ENCODE results near the gene CIAO3. TPM values are rescaled to one million over a fixed set of nuclear protein-coding genes. Genes with fewer than 3 reads are reported as not detected.

Gene CIAO3
- total RNA-seq, 2 experiments from 2014 or later: 31.8 to 32.2 TPM

DNA sequence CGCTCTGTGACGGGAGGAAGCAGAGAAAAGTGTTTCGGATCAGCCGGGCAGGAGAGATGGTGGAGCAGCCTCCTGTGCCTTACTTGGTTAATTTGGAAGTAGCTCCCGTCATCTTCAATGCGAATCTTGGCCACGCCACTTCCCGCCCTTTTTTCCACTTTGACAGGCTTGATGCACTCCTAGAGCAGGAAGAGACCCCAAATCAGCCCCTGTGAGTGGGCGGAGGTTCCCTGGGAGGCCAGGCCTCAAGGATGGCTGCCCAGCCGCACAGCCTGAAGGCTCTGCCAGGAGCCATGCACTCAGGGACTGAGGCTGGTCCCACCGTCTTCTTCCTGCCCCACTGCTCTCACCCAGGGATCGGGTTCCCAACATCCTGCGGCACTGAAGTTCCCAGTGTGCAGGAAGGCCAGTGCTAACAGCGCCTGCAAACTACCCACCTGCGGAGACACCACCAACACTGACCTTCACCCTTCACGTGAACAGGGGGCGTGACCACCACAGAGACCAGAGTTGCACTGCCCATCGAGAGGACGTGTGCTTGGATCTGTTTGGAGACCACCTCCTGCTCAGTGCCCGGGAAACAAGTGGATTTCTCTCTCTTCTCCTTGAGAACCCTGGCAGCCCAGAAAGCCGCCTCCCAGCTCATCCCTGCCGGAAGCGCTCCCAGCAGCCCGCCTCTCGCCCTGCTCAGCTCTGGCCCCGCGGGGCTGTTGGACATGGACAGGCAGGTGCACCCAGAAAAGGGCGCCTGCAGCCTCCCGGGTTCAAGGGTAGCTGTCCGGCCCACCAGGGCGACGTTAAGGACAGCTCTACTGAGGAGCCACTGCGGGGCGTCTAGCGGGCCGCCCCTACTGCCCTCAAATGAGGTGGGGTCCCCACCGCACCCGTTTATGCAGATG, 988 bp downstream of the CIAO3 start:
- H3K27me3 Mint-ChIP-seq: no peaks in the 10 kb centered on the region
- POLR2A ChIA-PET: interaction anchor here (1.8 to 3.6 kb wide), 2 partner anchors 12 to 19 kb away, joined by 8 to 14 read pairs; partner anchors contain the start of gene ANTKMT
- intact Hi-C loops (cut with micrococcal nuclease): loop anchor here (1.0 to 5.0 kb wide), 3 partner anchors 24 to 103 kb away; partner anchors contain the start of gene METTL26
- no peak for DNase-seq
- peak overlapping the region; percentile 82 for H3K4me3 Mint-ChIP-seq
- H3K27ac Mint-ChIP-seq: no peak overlapping the region
- peaks cover 32% of the 10 kb centered on the region for H3K4me1 Mint-ChIP-seq (ENCODE audit: low read depth)
- peaks cover 21% of the 10 kb centered on the region for H3K36me3 Mint-ChIP-seq
- H3K9me3 Mint-ChIP-seq: no peaks in the 10 kb centered on the region
- CTCF ChIA-PET: interaction anchor here (0.7 to 3.0 kb wide), 9 partner anchors 9 to 265 kb away, joined by 3 to 21 read pairs (median 5); partner anchors contain the start of genes ANTKMT, CCDC78, HAGHL and METRN

DNA sequence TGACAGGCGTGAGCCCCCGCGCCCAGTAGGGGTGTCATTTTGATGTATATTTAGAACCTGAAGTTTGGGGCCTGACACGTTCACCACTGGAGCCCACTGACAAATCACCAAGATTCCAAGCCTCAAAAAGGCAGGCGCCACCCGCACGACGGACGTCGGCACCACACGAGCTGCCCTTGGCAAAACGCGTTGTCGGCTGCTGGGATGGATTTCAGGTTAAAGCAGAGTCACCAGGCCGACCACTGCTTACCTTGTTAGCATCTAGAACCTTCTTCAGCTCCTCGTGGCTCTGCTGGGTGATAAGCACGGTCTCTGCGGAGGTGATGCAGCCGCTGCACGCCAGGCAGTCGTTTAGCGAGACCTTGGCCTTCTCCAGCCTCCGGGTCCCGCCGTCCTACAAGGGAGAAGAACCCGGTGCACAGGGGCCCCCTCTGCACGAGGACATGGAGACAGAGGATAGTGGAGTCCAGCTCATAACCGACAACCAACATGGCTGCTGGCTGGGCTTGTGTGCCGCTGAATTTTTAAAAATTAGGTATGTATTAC, 3.8 kb downstream of the CIAO3 start:
- no peaks in the 10 kb centered on the region for H3K27me3 Mint-ChIP-seq
- no peak for DNase-seq
- peaks cover 32% of the 10 kb centered on the region for H3K4me1 Mint-ChIP-seq (ENCODE audit: low read depth)
- no peaks in the 10 kb centered on the region for H3K9me3 Mint-ChIP-seq
- ChIA-PET CTCF (interaction anchor here (0.8 to 2.9 kb wide), 6 partner anchors 16 to 94 kb away, joined by 3 to 16 read pairs (median 3); partner anchors contain the start of genes ANTKMT and METRN), POLR2A (interaction anchor here (1.1 to 1.7 kb wide), 2 partner anchors 12 to 16 kb away, joined by 3 to 5 read pairs; partner anchors contain the start of gene ANTKMT)
- H3K27ac Mint-ChIP-seq: no peak overlapping the region
- H3K4me3 Mint-ChIP-seq: no peak overlapping the region
- intact Hi-C loops (cut with micrococcal nuclease): loop anchor here (2.0 to 5.0 kb wide), 2 partner anchors 16 to 100 kb away; partner anchors contain the start of genes ANTKMT and METTL26
- peaks cover 24% of the 10 kb centered on the region for H3K36me3 Mint-ChIP-seq

DNA sequence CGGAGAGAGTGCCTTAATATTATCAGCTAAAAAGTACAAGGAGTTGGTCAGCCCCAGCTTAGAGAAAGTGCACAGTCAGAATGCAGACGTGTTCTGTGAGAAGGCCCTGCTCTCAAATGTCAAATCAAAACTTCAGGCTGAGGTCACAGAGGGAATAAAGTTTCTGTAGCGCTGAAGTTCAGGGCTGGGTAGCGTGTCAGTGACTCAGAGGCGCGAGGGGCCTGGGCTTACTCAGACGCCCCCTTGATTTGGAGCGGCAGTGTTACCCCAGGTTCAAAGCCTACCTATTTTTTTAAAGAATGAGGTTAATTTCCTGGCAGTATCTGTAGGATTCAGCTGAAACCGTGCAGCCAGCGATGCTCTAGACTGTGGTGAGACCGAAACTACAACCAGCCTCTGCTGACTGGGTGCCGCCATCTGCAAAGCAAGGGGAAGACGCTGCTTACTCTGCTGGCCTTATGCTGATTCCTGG, 4.8 kb downstream of the CIAO3 start:
- Mint-ChIP-seq H3K27me3 (no peaks in the 10 kb centered on the region), H3K4me1 (ENCODE audit: low read depth) (peaks cover 29% of the 10 kb centered on the region), H3K27ac (peak overlapping the region; percentile 86), H3K9me3 (no peaks in the 10 kb centered on the region), H3K4me3 (peak overlapping the region; percentile 5), H3K36me3 (peaks cover 24% of the 10 kb centered on the region)
- POLR2A ChIA-PET: interaction anchor here (0.7 to 1.7 kb wide), 7 partner anchors 8 to 52 kb away, joined by 3 to 10 read pairs (median 5); partner anchors contain the start of gene ANTKMT
- CTCF ChIA-PET: interaction anchor here (0.6 to 2.9 kb wide), 10 partner anchors 10 to 53 kb away, joined by 3 to 16 read pairs (median 4); partner anchors contain the start of genes ANTKMT, CCDC78, CHTF18 and HAGHL
- peak; percentile 90 for DNase-seq
- intact Hi-C loops (cut with micrococcal nuclease): loop anchor here (2.0 to 5.0 kb wide), 2 partner anchors 15 to 99 kb away; partner anchors contain the start of genes ANTKMT and METTL26

- peaks cover 24% of the 10 kb centered on the region for H3K36me3 Mint-ChIP-seq
Observed at GRCh38 chr16:734981-735881, 5.6 kb downstream of the CIAO3 start.

DNA sequence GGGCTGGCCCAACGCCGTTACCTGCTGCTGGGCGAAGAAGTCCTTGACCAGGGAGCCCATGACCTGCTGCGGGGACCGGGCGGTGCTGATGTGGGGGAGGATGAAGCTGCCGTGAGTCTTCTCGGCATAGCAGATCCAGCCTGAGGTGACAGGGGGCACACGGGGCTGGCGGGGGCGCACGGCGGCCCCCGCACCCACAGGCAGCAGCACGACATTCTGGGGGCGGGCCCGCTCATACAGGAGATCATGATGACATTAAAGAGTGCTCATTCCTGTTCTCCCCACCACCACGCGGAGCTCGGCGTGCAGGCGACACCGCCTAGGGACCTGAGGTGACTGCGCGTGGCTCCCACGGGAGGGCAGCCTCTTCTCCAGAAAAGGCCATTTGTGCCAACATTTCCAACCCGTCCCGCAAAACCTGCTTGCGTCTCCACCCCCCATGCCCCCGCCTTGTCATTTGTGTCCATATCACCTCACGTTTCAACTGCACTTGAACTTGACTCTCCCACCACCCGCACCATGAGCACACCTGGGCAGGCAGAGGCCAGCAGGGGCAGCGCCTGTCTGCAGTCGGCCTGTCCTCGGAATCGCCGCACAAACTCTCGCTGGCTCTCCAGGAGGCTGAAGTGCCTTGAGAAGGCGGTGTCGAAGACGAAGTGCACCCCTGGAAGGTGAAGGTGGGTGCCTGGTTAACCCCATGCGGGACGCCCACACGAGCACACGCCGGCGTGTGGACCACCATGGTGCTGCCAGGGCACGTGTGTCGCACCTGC, 6.4 kb downstream of the CIAO3 start:
- H3K27ac Mint-ChIP-seq: no peak overlapping the region
- peaks cover 21% of the 10 kb centered on the region for H3K4me1 Mint-ChIP-seq (ENCODE audit: low read depth)
- ChIA-PET POLR2A (interaction anchor here (1.5 kb wide), 1 partner anchor 12 kb away, joined by 10 read pairs; the partner anchor contains the start of gene ANTKMT), CTCF (interaction anchor here (0.6 to 2.9 kb wide), 4 partner anchors 14 to 37 kb away, joined by 3 to 16 read pairs (median 8); partner anchors contain the start of gene ANTKMT)
- no peaks in the 10 kb centered on the region for H3K9me3 Mint-ChIP-seq
- intact Hi-C loops (cut with micrococcal nuclease): no loop called here
- DNase-seq: no peak
- H3K36me3 Mint-ChIP-seq: peaks cover 24% of the 10 kb centered on the region
- no peak overlapping the region for H3K4me3 Mint-ChIP-seq
- H3K27me3 Mint-ChIP-seq: no peaks in the 10 kb centered on the region

More at GRCh38 chr16:734981-735881, 5.6 kb downstream of the CIAO3 start:
- Mint-ChIP-seq H3K4me1 (ENCODE audit: low read depth) (peaks cover 29% of the 10 kb centered on the region), H3K27me3 (no peaks in the 10 kb centered on the region), H3K4me3 (no peak overlapping the region), H3K27ac (peak overlapping the region; percentile 86), H3K9me3 (no peaks in the 10 kb centered on the region)
- no peak for DNase-seq
- POLR2A ChIA-PET: interaction anchor here (0.7 to 1.7 kb wide), 6 partner anchors 7 to 51 kb away, joined by 3 to 10 read pairs (median 6); partner anchors contain the start of gene ANTKMT
- intact Hi-C loops (cut with micrococcal nuclease): loop anchor here (5.0 kb wide), 1 partner anchor 98 kb away; the partner anchor contains the start of gene METTL26
- CTCF ChIA-PET: interaction anchor here (0.6 to 2.9 kb wide), 10 partner anchors 9 to 53 kb away, joined by 3 to 16 read pairs (median 4); partner anchors contain the start of genes ANTKMT, CCDC78, CHTF18 and HAGHL

DNA sequence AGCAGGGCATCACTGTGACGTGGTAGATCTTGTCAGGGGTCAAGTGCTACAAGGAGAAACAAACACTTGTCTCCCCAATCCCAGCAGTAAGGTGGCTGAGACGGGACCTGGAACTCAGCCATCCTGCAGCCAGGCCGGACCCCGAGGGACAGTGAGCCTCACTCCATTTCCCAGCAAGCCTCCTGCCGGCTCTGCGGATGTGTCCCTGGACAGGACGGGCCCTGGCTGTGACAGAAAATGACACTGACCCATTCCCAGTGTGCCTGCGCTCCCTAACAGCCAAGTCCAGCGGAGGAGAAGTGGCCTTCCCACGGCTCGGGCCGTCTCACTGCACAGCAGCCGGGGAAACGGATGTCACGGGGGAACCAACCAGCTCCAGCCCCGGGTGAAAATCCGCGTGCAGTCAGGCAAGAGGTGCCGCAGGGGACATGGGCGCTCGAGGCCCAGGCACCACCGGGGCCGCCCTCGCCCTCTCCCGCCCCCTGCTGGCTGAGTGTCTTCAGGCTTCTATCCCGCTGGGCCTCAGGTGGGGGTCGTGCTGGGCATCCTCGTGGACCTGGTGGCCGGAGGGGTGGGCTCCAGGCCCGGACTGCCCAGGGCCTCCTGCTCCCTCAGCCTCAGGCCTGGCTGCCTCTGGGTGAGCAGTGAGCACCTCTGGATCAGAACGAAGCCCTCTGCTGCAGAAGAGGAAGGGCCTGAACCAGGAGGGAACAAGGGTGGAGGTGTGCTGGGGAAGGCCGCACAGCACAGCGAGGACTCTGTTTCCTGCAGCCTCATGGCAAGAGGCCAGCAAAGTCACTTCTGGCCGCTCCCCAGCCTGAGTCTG, 7.2 kb downstream of the CIAO3 start:
- no peaks in the 10 kb centered on the region for H3K9me3 Mint-ChIP-seq
- no peak overlapping the region for H3K27ac Mint-ChIP-seq
- intact Hi-C loops (cut with micrococcal nuclease): no loop called here
- H3K4me3 Mint-ChIP-seq: no peak overlapping the region
- CTCF ChIA-PET: interaction anchor here (0.6 to 1.5 kb wide), 5 partner anchors 9 to 55 kb away, joined by 3 to 4 read pairs (median 4); partner anchors contain the start of genes CHTF18 and RPUSD1
- DNase-seq: peak; percentile 51
- no peaks in the 10 kb centered on the region for H3K27me3 Mint-ChIP-seq
- H3K4me1 Mint-ChIP-seq (ENCODE audit: low read depth): peaks cover 20% of the 10 kb centered on the region
- peaks cover 24% of the 10 kb centered on the region for H3K36me3 Mint-ChIP-seq
- POLR2A ChIA-PET: no interaction called here

GRCh38 chr16:732936-733335, 7.9 kb downstream of the CIAO3 start:
- H3K4me3 Mint-ChIP-seq: no peak overlapping the region
- H3K4me1 Mint-ChIP-seq (ENCODE audit: low read depth): peaks cover 20% of the 10 kb centered on the region
- intact Hi-C loops (cut with micrococcal nuclease): no loop called here
- H3K9me3 Mint-ChIP-seq: no peaks in the 10 kb centered on the region
- no peak for DNase-seq
- no peaks in the 10 kb centered on the region for H3K27me3 Mint-ChIP-seq
- CTCF ChIA-PET: interaction anchor here (1.0 to 5.5 kb wide), 4 partner anchors 8 to 56 kb away, joined by 4 to 33 read pairs (median 4); partner anchors contain the start of genes ANTKMT, CHTF18 and RPUSD1
- no peak overlapping the region for H3K27ac Mint-ChIP-seq
- peaks cover 22% of the 10 kb centered on the region for H3K36me3 Mint-ChIP-seq
- POLR2A ChIA-PET: no interaction called here

DNA sequence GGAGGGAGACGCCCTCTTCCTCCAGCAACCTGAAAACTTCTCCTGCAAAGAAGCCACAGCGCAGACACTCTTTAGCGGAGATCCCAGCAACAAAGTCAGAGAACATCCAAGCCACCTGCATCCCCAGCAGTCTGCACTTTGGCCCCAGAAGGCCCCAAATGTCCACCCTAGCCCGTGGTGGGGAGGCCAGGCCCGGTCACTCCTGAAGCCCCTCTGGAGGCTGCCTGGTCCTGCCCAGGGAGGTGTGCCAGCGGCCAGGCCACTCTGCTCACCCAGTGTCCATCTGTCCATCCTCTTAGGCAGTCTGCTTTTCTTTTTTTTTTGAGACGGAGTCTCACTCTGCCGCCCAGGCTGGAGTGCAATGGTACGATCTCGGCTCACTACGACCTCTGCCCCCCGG, 8.5 kb downstream of the CIAO3 start:
- ChIA-PET CTCF (interaction anchor here (1.0 to 5.5 kb wide), 4 partner anchors 8 to 56 kb away, joined by 4 to 33 read pairs (median 4); partner anchors contain the start of genes ANTKMT, CHTF18 and RPUSD1), POLR2A (no interaction called here)
- intact Hi-C loops (cut with micrococcal nuclease): no loop called here
- Mint-ChIP-seq H3K27me3 (no peaks in the 10 kb centered on the region), H3K9me3 (no peaks in the 10 kb centered on the region), H3K27ac (no peak overlapping the region), H3K4me1 (ENCODE audit: low read depth) (peaks cover 17% of the 10 kb centered on the region), H3K4me3 (no peak overlapping the region), H3K36me3 (peaks cover 17% of the 10 kb centered on the region)
- DNase-seq: no peak

DNA sequence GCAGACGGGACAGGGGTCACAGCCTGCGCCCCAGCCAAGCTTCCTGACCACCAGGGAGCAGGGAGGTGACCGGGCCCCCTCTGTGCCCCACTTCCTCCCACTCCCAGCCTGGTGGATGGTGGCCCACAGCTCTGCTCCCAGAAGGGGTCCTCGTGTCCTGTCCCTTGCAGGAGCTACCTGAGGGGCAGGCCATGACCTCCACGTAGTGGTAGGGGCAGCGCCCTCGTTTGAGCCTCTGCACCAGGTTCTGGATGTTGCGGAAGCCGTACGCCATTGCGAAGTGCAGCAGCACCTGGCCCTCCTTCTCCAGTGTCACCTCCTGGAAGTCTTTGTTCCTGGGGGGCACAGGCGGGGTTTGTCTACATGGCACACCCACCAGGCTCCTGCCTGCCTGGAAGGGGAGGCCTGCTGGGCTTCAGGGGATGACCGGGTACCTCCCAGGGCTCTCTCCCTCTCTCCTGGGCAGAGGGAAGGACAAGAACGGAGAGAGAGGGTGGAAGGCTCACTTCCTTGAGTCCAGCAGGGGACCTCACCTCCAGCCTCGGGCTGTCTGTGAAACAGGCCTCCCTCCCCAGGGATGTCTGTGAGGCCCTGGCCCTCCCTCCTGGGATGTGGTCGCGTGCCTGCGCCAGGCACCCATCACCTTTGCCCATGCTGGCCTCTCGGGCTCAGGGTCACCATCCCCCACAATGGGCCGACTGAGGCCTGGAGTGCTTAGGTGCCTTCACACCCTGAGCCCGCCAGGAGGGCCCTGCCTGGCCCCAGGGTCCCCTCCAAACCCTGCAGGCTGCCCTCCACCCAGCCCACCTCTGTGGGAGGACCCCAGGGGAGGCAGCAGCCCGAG, 9.9 kb downstream of the CIAO3 start:
- H3K9me3 Mint-ChIP-seq: no peaks in the 10 kb centered on the region
- peaks cover 9% of the 10 kb centered on the region for H3K4me1 Mint-ChIP-seq (ENCODE audit: low read depth)
- ChIA-PET POLR2A (no interaction called here), CTCF (interaction anchor here (1.1 to 5.5 kb wide), 2 partner anchors 10 kb away, joined by 3 to 33 read pairs; partner anchors contain the start of genes ANTKMT and CIAO3)
- H3K27ac Mint-ChIP-seq: no peak overlapping the region
- no peak overlapping the region for H3K4me3 Mint-ChIP-seq
- H3K27me3 Mint-ChIP-seq: no peaks in the 10 kb centered on the region
- peaks cover 8% of the 10 kb centered on the region for H3K36me3 Mint-ChIP-seq
- intact Hi-C loops (cut with micrococcal nuclease): no loop called here
- DNase-seq: no peak

Measured in activated CD4-positive, alpha-beta memory T cell treated with anti-CD3 and anti-CD28 coated beads for 36 hours (primary cell).